NCI-H1694 treated with DMSO at 0.1 percent for 48 hours (cell line): ENCODE measurements around the gene LPIN2.
A peak's percentile ranks its signal among the peaks of the same experiment; 100 is the strongest.
"Not testable (repeated sequence)": the region's sequence is repeated elsewhere in the genome, so short reads cannot be mapped to it uniquely, and the experiment has no call there.

ENCODE experiments used
- DNase-seq: peaks from one replicate; lab custom pipeline; 2025; lab: John Stamatoyannopoulos, UW

The LPIN2 gene

GRCh38 chr18:3044931-3045698 is 32.2 kb upstream of the LPIN2 start:
- peak; percentile 21 for DNase-seq

- DNase-seq, result no peak
These were observed 29.4 kb upstream of the LPIN2 start for GRCh38 chr18:3042379-3042778.

GRCh38 chr18:3041843-3042242 is 28.9 kb upstream of the LPIN2 start:
- no peak for DNase-seq

GRCh38 chr18:3040881-3041280 is 27.9 kb upstream of the LPIN2 start:
- no peak for DNase-seq

- no peak for DNase-seq
These were observed 27.2 kb upstream of the LPIN2 start for GRCh38 chr18:3040173-3040572.

- DNase-seq, result no peak
These were observed 24.5 kb upstream of the LPIN2 start for GRCh38 chr18:3037423-3037915.

GRCh38 chr18:3036108-3036507 is 23.2 kb upstream of the LPIN2 start:
- DNase-seq, result no peak

GRCh38 chr18:3035635-3036034 is 22.7 kb upstream of the LPIN2 start:
- DNase-seq, result no peak

- DNase-seq, result no peak
These were observed 19.8 kb upstream of the LPIN2 start for GRCh38 chr18:3032721-3033120.

GRCh38 chr18:3029215-3029952 is 16.4 kb upstream of the LPIN2 start:
- DNase-seq, result no peak

GRCh38 chr18:3028115-3028514 is 15.2 kb upstream of the LPIN2 start:
- not testable (repeated sequence) for DNase-seq

GRCh38 chr18:3027370-3027891 is 14.5 kb upstream of the LPIN2 start:
- DNase-seq, result no peak

- DNase-seq, result no peak
These were observed 12.6 kb upstream of the LPIN2 start for GRCh38 chr18:3025544-3025943.

- not testable (repeated sequence) for DNase-seq
These were observed 10.7 kb upstream of the LPIN2 start for GRCh38 chr18:3023603-3024002.

- no peak for DNase-seq
These were observed 3.8 kb upstream of the LPIN2 start for GRCh38 chr18:3016585-3017297.

GRCh38 chr18:3015851-3016250 is 2.9 kb upstream of the LPIN2 start:
- no peak for DNase-seq

- DNase-seq, result no peak
These were observed 2.3 kb upstream of the LPIN2 start for GRCh38 chr18:3015204-3015592.

- no peak for DNase-seq
These were observed 1.7 kb upstream of the LPIN2 start for GRCh38 chr18:3014503-3015203.

GRCh38 chr18:3012136-3013023 is 564 bp downstream of the LPIN2 start:
- no peak for DNase-seq

- DNase-seq, result no peak
These were observed 2.9 kb downstream of the LPIN2 start for GRCh38 chr18:3010086-3010485.

- no peak for DNase-seq
These were observed 4.4 kb downstream of the LPIN2 start for GRCh38 chr18:3008541-3008940.
